GM18498 (cell line): ENCODE measurements around the gene CRISPLD2.

Experiments
- ATAC-seq: cut with Tn5 transposase; IDR thresholded peaks from one replicate; pipeline ENCODE4 v1.9.1; 2021; ENCODE audit warnings: mild to moderate bottlenecking, moderate library complexity; ENCODE audit not compliant: unreplicated experiment

The CRISPLD2 gene

GRCh38 chr16:84819644-84820304, at the start of gene CRISPLD2:
Gene CRISPLD2, plus strand, starts transcription at chr16:84819985. Its CDS starts 18,511 bp downstream, at chr16:84838496.
- ATAC-seq: no peak

GRCh38 chr16:84773312-84773711, 46.5 kb upstream of the CRISPLD2 start:
- no peak for ATAC-seq

DNA sequence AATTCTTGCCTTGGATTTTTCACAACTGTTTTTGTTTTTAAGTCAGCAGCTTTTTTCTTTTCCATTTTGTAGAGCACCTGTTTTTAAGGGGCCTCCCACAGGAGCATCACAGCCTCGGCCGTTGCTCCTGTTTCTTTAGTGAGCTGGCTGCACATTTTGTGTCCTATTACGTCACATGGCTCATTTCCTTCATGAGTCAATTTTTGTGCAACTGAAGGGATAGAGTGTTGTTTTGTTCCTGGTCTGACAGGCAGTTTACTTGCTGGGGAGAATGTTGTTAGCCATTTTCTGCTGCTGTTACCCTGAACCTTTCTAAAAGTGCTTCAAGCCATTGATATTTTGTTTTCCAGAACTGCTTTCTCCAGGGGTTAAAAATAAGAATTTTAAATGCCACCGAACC, 45.0 kb upstream of the CRISPLD2 start:
- no peak for ATAC-seq

DNA sequence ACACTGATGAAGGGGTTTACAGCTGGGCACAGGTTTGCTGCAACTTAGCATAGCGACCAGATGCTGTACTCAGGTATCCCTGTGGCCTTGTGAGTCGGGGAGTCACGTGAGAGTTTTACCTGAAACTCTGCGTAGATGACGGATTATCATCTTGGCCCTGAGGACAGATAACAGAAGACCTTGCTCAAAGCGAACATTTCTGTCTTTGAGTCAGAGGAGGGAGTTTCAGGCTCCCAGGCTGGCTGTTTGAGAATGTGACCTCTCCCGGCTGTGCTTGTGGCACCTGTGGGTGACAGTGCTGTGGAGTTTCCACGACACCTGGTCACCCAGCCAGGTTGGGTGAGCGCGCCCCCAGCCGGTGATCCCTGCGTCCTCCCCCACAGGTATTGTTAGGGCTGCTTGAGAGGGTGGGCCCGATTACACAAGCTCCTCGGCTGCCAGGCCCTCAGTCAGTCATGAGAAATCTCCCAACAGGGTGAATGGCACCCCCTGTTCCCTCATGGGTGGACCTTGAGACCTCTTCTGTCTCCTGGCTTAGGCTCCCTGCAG, 44.4 kb upstream of the CRISPLD2 start:
- ATAC-seq: no peak

GRCh38 chr16:84777435-84777834, 42.4 kb upstream of the CRISPLD2 start:
- no peak for ATAC-seq

DNA sequence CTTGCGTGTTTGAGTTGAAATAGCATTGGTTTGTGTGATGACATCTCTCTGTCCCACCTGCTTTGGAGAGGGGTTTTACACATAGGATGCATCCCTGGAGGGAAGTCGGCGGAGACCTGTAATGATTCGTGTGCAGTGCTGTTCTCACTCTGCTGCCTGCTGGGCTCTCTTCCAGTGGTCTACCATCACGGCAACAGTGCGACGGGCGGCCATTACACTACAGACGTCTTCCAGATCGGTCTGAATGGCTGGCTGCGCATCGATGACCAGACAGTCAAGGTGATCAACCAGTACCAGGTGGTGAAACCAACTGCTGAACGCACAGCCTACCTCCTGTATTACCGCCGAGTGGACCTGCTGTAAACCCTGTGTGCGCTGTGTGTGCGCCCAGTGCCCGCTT, 41.1 kb upstream of the CRISPLD2 start:
- no peak for ATAC-seq

- ATAC-seq: no peak
Measured at GRCh38 chr16:84780063-84780462, 39.7 kb upstream of the CRISPLD2 start.

DNA sequence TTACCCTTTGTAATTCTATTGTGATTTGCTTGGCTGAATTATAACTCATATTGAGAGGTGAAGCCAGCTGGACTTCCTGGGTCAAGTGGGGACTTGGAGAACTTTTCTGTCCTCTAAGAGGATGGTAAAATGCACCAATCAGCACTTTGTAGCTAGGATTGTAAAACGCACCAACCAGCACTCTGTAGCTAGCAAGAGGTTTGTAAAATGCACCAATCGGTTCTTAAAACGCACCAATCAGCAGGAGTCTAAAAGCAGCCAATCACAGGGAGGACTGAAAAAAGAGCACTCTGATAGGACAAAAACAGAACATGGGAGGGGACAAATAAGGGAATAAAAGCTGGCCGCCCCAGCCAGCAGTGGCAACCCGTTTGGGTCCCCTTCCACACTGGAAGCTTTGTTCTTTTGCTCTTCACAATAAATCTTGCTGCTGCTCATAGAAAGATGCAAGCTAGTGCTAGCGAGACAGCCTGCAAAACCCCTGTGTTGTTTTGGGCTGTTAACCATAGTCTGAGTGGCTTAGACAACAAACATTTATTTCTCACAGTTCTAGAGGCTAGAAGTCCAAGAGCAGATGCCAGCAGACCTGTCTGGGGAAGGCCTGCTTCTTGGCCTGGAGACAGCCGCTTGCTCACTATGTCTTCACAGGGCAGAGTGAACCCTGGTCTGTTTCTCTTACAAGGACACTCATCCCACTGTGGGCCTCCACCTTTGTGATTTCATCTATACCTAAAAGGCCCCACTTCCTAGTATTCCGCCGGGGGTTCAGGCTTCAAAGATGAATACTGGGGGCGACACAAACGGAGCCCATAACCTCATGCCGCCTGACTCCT, 39.0 kb upstream of the CRISPLD2 start:
- ATAC-seq: no peak

DNA sequence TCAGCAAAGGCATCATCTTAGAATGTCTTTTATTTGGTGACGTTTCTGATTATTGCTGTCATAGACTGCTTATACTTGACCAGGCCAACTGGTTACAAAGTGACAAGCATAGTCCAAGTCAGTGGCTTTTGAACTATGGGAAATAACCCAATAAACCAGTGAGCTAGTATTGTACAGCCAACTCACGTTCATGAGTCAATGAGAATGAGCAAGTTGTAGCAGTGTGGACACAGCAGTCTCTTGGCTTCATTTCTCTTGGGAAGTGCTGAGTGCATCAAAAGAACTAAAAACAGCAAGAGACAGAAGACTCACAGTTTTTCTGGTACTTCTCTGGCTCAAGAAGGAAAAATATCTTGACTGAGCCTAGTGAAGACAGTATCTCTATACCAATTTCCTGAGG, 36.9 kb upstream of the CRISPLD2 start:
- no peak for ATAC-seq

DNA sequence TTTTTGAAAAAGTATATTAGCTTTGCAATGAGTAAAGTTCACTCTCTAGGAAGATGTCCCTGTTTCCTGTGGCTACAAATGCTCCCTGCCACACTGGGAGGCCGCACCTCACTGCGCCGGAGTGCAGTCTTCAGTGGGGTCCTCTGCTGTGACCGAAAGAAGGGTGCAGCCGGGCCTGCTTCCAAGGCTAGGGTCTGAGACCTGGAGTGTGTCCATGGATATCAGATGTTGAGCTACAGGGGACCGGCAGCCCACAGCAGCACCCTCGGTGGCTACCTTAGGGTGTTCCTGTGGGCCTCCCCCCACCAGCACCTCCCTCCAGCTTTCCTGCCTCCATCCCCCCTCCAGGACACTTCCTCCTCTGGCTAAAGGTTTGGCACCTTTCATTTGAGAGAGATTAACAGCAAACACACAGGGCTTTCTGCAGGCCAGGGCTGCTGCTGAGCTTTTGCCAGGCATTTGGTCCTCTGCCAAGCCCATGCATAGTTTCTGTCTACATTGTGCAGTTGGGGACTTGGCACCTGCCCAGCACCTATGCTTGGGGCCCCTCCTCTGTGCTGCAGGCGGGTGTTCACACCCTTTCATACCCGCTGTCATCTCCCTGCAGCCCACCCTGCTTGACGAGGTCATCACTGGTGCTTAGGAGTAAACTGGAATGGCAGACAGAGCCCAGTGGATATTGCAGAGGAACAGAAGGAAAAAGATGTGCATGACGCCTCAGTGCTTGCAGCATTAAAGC, 33.8 kb upstream of the CRISPLD2 start:
- no peak for ATAC-seq

DNA sequence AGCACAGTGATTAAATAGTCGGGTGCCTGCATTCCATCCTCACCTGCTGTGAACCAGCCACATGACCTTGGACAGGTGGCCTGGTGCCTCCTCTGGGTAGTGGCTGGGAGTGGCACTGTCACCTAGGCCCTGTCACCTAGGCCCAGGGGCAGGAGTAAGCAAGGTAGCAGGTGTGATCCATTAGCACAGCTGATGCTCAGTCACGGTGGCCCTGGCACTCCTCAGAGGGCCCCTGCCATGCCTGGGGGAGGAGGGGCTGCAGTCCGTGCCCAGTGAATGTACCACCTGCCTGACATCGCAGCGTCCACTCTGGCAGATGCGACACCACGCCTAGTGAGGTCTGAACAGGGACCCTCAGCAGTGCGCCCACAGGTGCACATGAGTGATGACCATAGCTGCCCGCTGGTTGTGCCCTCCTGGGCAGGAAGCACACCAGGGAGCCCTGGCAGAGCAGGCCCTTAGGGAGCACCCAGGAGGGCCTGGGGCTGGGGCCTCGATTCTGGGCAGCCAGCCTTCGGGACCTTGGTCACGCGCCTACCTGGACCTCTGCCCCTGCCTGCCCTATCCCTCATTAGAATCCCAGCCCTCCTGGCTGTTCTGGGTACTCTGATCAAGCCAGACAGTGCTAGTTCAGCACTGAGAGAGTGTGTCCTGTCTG, 33.1 kb upstream of the CRISPLD2 start:
- ATAC-seq: no peak

- no peak for ATAC-seq
Measured at GRCh38 chr16:84787263-84787622, 32.5 kb upstream of the CRISPLD2 start.

GRCh38 chr16:84788920-84789391, 30.8 kb upstream of the CRISPLD2 start:
- no peak for ATAC-seq

DNA sequence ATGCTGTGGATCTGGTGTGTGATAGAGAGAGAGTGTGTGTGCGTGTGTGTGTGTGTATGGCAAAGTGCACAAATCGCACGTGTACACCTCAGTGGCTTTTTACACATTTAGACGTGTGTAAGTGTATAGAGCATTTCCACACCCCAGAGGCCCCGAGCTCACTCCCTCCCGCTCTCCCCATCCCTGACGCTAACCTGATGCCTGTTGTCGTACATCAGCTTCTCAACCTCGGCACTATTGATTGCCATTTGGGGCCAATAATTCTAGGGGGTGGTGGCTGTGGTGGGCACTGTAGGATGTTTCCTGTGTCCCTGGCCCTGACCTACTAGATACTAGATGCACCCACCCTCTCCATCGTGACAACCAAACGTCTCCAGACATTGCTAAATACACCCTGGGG, 30.4 kb upstream of the CRISPLD2 start:
- no peak for ATAC-seq

GRCh38 chr16:84790301-84790700, 29.5 kb upstream of the CRISPLD2 start:
- ATAC-seq: no peak

- ATAC-seq: no peak
Measured at GRCh38 chr16:84791088-84791487, 28.7 kb upstream of the CRISPLD2 start.

DNA sequence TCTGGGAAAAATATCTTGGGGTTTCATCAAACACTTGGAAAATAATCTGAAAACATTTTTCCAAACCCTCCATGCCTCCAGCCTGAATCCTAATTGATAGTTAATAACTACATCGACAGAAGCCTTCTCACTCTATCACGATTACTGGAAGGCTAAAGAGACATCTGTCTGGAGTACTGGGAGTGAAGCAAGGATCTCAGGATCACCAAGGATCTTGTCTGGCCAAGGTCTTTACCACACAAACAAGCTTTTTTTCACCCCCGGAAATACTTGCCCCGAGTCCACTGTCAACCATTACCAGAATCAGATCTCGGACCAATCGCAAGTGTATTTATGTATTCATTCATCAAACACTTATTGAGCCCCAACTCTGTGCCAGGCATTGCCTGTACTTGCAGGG, 28.3 kb upstream of the CRISPLD2 start:
- no peak for ATAC-seq

DNA sequence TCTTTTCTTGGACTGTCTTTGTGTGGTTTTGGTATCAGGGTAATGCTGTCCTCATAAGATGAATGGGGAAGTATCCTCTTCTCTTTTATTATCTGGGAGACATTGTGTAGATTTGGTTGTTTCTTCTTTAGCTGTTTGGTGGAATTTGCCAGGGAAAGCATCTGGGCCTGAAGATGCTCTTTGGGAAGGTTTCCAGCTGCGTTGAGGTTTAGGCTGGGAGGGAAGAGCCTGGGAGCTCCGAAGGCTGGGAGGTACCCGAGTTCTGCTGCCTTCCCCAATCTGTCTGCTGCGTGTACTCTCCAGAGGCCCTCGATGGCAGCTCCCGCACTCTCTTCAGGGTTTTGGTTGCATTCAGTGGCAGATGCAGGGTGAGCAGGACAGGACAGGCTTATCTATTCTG, 25.6 kb upstream of the CRISPLD2 start:
- ATAC-seq: no peak

GRCh38 chr16:84794626-84795025, 25.2 kb upstream of the CRISPLD2 start:
- no peak for ATAC-seq

DNA sequence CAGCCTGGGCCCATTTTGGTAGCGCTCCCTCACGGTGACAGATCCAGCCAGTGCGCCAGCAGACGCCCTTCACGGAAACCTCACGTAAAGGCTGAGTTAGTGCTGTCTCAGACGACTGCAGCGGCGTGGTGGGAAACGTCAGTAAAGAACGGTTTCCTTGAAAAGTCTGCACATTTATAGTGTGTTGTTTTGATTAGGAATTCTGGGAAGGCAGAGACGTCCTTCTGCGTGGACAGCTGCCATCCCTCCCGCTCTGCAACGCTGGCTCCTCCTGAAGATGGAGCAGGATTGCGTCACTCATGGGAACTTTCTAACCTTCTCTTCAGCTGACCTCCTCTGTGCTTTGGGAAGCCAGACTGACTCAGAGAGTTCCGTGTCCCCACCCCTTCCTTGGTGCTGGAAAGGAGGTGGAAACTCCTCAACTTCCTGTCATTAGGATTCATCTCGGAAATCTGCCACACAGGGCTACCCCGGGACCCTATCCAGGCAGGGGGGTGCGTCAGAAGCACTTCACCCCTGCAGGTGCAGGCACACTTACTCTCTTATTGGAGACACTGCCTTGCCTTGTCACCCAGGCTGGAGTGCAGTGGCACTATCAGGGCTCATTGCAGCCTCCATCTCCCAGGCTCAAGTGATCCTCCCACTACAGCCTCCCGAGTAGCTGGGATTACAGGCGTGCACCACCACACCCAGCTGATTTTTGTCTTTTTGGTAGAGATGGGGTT, 24.3 kb upstream of the CRISPLD2 start:
- no peak for ATAC-seq
